GM19468 (cell line): Measurements from ENCODE around the gene MVD.

ENCODE experiments used
- ATAC-seq: cut with Tn5 transposase; IDR thresholded peaks from one replicate; pipeline ENCODE4 v1.9.1; 2021; ENCODE audit warnings: mild to moderate bottlenecking, moderate library complexity, moderate number of reproducible peaks; ENCODE audit not compliant: unreplicated experiment; ENCODE audit errors: extremely low read depth

The MVD gene

DNA sequence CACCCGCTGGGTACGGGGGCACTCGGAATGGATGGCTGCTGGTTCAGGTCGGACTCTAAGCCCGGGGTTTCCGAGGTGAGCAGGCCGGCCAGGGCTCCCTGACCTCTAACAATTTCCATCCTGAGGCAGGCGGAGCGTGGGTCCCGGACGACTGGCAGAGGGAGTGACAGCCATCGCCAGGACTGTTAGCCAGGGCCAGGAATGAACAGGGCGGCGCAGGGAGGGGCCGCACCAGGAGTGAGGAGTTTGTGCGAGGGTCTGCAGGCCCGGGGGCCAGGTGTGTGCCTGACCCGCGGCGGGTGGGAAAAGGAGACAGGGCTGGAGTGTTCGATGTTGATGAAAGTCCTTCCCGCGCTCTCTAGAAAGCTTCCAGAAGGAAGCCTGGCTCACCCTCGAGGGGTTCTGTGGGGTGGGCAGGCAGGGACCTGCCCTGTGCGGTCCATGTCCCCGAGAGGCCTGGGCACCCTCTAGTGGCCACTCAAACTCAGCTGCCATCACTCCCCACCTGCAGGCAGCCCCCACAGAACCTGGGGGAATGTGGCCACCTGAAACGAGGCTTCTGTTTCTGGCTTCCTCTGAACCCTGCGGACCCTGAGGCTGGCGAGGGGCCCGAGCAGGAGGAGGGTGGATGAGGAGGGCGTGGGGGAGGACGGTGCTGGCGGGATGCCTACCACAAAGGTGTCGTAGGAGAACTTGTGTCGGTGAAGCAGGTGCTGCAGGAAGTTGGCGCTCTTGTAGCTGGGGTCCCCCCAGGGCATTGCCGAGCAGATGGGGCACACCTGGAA lies 35.1 kb upstream of the MVD start:
- ATAC-seq = no peak

DNA sequence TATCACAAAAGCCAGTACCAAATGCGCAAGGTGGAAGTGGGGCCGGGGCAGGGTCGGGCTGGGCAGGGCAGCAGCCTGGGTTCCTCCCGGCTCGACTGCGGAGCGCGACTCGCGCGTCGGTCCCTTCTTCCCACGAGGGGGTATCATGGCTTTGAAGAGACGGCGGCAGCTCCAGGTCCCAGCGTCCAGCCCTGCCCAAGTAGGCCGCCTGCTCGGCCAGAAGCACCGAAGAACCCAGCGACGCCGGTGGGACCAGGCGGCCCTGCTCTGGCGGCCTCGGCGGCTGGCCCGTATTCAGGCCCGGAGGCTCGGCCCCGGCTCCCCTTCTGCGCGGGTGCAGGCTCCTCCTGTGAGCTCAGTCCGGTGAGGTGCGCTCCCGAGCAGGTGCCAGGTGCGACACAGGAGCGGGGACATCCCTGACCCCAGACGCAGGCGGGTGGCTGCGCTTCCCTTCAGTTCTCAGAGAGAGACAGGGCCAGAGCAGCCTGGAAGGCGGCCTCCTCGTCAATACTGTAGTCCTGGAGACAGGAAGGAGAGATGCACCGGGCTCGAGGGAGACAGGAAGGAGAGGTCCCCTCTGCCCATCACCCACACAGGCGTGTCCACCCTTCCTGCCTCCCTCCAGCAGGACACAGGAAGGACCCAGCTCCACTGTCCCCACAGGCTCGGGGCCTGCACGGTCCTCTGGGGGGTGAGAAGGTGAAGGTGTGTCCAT lies 34.4 kb upstream of the MVD start:
- ATAC-seq = no peak

DNA sequence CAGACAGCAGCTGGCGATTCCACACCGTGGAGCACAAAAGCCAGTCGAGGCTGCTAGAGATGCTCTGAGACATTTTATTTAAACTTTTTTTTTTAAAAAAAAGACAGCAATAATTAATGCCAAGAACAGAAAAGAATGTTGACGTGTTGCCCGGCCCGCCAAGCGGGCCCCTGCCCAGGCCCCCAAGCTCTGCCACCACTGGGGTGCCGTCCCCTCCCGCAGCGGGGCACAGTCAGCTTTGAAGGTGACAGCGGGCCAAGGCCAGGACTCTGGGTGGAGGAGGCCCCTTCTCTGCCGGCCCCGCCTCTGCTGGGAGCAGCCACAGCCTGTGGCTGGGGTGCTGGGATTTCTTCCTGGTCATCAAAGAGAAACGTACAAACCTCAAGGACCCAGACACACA lies 33.5 kb upstream of the MVD start:
- ATAC-seq = no peak

DNA sequence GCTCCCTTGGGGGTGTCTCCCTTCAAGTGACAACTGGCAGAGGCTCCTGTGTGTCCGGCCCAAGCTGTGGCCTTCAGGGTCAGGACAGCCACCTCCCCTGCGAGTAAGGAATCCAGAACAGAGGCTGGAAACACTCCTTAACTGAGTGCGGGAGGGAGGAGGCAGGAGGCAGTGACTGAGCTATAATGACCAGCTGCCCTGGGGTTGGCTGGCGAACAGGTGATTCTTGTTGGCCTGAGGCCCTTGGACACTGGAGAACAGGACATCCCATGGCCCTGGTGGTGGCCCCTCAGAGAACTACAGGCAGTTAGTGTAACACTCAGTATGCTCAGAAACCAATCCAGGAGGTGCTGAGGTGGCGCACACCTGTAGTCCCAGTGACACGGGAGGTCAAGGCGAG lies 32.9 kb upstream of the MVD start:
- ATAC-seq = no peak

DNA sequence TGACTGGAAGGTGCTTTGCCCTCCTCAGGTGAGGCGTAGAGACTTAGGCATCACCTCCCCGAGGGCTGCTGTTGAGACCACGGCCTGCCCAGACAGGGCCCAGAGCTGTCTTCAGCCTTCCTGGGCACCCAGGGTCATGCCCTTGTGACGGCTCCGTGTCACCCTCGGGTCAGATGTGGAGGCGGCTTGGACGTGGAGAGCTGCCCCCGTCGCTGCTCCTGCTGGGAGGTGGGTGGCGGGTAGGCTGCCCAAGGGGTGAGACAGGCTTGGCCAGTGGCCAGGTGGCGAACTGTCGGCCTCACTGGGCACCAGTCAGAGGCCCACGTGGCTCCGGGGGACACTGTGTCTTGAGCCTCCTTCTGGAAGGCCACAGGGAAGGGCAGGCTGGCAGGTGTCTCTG lies 32.3 kb upstream of the MVD start:
- no peak for ATAC-seq

DNA sequence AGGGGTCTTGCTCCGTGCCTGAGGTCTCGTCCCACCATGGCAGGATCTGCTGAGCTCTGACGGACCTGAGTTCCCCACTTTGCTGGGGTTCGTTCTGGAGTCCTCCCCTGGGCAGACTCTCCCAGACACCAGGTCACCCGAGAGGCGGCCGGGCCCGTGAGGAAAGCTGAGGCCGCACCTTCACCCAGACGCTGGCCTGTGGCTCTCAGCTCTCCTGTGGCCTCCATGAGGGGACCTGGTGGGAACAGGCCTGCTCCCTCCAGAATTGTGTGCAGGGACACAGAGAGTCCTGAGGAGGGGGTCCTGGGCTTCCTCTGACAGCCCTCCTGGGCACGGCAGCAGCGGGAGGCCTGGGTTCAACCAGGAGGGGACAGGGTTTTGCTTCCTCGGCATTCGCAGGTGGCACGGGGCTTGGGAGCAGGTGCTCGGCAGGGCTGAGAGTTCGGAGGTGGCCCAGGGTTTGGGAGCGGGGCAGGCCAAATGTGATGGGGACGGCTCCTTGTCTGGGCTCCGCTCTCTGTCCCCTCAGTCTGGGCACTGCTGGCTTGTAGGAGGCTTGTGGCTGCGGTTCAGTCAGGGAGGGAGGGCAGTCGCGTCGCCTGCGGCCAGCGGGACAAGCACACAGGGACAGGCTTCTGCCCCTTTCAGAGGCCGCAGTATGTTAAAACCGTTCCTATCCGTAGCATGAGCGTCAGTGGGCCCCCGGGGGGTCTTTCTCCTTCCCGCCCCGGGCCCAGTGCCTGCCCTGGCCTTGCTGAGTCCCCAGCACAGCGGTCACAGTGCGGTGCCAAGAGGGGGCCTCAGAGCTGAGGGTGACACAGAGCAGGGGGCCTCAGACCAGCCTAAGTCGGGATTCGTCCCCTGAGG lies 31.6 kb upstream of the MVD start:
- ATAC-seq = no peak

DNA sequence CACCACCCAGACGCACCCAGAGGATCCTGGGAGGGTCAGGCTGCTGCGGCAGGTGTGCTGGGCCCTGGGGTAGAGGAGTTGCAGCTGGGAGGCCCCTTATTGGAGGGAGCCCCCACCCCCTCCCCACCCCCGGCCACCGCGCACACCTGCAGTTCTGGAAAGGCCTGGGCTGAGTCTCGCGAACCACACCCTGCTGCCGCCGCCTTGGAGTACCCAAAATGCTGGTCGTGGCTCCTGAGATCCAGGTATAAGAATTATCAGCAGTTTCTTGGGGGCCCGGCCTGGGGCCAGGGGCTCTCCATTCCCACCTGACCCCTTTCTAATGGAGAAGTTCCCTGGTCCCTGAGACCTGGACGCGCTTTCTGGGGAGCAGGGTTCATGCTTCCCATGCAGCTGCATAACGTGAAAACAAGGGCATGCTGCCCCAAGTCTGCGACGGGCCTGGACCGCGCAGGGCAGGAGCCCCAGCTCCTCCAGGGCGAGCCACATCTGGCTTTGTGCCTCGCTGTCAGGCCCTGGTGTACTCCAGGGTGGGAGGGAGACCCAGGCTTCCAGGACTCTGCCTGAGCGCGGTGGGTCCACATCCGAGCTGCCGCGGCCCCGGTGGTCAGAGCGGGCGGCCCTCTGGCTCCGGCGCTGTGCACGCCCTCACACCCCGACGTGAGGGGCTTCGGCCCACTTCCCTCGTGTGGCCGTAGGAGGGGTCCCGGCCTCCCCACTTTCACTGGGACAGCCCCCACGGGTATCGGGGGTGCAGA lies 30.7 kb upstream of the MVD start:
- ATAC-seq = no peak

DNA sequence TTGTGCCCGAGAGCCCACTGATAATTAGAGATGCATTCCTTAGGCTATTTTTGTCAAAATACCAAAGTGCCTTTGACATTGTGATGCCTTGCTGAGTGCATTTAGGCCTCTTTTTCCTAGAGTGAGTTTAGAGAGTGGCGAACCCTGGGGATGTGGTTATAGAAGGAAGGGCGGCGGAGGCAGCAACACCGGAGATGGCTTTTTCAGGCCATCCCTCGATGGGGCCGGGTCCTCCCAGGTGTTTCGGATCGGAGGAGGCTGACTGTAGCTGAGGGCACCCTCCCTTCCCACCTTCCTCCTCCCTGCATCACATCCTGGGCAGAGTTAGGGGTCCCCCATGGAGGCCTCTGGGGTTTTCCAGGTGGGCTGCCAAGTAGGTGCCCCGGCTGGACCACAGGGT lies 30.0 kb upstream of the MVD start:
- ATAC-seq = no peak

DNA sequence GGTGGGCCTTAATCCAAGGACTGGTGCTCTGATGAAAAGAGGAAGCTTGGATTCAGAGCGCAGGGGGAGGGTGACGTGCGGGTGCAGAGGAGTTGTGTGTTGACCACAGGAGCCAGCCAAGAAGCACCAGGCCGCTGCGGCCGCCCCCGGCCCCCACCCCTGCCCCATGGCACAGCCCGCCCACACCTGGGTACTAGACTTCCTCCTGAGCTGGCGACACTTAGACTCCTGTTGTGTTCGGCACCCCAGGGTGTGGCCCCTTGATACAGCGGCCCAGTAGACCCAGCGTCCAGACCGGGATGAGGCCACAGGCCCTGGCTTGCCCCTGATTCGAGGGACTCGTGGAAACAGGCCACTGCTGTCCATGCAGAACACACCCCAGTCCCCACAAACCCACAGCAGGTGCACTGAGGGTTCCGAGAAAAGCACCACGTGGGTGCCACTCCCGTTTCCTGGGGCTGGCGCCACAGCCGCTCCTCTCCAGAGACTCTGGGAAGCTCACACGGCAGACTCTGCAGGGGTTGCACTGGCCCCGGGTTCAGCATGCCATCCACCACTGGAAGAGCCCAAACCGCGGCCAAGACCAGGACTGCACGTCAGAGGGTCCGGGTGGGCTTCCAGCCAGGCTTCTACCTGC lies 29.2 kb upstream of the MVD start:
- ATAC-seq = no peak

DNA sequence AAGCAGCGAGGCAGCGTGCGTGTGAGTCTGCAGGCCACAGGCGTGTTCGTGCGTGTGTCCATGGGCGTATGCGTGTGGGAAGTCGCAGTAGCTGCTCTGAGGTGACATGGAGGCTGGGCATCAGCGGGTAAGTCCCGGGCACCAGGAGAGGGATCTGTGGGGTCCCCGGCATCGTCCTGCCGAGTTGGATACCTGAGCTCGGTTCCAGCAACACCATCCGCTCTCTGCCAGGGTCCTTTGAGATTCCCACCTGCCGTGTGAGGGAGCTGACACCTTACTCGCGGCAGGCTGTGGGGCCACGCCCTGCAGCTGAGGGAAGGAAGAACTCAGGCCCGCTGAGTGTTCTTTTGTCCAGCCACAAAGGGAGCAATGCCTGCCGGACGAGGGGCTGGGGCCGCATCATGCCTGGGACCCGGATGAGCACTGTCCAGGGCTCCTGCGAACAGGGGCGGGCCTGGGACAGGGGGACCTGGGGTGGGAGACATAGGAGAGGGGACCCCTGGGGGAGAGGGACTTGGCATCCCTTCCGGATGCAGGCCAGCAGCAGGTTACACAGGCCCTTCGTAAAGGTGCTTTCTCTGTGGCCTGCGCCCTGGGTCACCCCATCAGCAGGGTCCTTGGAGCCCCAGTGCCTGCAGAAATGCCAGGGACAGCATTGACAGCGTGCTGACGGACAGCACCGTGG lies 28.4 kb upstream of the MVD start:
- no peak for ATAC-seq

DNA sequence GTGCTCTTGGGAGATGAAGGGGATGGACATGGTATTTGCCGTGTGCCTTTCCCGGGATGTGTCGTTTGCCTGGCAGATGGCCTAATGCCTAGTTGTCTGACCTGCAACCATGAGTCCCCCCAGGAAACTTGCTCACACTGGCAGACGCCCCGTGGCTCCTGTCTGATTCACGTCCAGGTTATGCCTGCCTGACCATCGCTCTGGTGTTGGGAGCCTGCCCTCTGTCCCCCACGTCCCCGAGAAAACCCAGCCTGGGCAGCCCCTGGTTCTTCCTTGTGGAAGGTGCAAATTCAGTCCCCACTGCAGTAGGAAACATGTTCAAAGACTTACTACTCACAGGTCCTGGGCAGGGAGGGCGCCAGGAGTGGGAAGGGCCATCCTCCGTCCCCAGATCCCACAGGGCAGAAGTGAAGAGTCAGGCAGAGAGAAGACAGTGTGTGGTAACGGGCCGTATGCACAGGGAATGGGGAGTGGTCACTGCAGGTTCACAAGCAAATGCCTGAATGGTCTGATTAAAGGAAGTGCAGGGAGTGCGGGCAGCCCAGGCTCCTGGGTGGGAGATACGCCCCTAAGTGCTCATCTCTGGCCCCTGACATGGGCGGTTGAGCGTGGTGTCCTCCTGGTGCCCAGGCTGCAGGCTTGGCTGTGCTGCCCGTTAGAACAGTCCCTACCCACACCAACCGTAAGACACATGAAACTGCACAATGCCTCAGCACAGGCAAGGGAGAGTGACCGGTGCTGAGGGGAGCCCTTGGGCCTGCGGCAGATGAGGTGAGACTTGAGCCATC lies 27.6 kb upstream of the MVD start:
- ATAC-seq = no peak

DNA sequence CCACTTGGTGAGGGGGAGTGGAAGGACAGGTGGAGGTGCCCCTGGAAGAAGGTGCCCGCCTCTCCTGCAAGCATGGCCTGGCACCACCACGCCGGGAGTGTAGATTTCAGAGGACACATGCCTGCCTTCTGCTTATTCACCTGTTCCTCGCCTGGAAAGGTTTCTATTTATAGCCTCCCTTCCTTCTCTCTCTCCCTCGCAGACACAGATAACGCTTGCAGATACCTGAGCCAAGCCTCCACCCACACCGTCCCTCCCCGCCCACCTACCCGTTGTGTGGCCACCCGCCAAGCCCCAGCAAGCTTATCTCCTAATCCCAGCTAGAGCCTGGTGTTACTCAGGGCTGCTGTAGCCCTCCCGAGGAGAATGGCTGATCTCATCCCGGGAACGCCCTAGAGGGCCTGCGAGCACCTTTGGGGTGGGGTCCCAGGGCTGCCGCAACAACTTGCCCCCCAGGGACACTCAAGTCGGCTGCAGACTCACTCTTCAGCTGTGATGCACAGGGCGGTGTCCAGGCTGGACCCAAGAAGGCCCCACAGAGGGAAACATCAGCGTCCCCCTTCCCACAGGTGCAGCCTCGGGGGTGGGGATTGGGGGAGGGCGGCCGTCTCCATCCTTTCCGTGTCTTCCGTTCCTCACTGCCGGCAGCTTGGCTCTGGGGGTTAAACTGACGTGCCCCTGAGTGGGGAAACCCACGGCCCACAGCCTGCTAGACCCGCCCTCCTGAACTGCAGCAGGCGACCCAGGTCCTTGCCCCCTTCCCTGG lies 25.3 kb upstream of the MVD start:
- no peak for ATAC-seq

DNA sequence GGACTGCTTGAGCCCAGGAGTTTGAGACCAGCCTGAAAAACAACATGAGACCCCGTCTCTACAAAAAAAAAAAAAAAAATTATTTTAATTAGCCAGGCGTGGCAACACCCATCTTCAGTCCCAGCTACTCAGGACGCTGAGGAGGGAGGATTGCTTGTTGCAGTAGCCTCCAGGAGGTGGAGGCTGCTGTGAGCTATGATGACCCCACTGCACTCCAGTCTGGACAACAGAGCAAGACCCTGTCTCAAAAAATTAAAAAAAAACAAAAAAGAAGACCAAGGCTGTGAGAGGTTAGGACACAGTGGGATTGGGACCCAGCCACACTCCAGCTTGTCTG lies 24.8 kb upstream of the MVD start:
- ATAC-seq = no peak

DNA sequence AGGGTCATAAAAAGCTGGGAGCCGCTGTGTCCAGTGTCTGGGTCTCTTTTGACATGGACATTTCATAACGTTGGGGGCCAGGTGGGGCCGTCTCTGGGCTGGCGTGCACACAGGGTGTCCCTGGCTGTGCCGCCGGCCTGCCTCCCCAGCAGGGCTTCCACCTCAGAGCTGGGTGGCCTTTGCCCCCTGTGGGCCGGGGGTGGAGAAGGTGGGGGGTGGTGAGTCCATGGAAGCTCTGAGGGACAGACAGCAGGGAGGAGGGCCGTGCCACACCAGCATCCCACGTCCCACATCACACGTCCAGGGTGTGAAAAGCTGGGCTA lies 24.3 kb upstream of the MVD start:
- ATAC-seq = no peak

DNA sequence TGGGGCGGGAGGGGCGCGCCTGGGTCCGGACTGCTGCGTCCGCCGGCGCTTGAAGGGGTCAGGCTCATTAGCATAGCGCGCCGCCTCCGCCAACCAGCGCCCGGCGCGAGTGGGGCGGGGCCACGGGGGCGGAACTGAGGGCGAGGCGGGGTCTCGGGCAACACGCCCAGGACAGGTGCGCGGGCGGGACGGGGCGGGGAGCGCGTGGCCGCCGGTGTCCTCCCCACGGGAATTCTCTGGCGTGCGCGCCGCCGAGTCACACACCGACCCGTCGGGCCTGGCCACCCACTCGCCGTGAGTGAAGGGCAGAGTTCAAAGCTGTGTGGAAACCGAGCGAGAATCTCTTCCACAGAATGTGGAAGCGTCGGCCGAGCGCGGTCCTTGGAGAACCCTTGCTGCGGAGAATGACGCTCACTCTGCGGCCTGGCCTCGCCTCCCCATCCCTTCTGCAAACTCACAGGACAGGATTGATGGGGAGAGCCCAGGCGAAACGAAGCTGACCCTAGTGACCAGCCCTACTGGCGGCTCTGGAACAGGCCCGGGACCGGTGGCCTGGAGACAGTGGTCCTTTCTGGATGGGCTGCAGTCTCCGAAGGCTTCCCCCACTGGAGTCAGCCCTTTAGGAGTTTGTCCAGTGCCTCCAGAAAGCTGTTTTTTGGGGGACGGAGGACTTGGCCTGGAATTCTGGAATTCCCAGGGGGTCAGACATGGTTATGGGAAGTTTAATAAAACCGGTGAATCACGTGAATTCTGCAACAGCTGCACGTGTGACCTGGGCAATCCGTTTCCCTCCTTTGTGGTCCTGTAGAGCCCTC lies 23.8 kb upstream of the MVD start, which contains the start of gene SNAI3:
SNAI3 (minus strand) TSS at position 69 of the 815 bp plus-strand sequence. CDS start 101 bp downstream, outside the sequence.
- peak; percentile 65 for ATAC-seq

DNA sequence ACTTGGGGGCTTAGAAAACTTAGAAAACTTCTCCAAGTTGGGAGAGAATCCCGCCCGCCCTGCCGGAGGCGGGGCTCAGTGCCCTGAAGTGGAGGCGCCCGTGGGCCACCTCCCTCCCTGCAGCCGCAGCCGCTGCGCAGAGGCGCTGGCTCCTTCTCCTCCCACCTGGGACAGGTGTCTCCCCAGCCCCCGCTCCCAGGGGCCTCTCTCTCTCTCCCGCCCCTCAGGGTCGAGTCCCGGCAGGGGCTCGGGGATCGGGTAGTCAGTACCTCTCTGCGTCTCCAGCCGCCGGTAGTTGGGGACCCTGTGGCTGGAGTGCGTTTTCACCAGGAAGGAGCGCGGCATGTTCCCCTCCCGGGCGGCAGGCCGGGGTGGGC lies 23.2 kb upstream of the MVD start:
- ATAC-seq = no peak
